Vagina (tissue), 2 donors: Measurements from ENCODE around the gene STXBP1. TPM values are rescaled to one million over a fixed set of nuclear protein-coding genes. Genes with fewer than 3 reads are reported as not detected.
"Not testable (repeated sequence)": the region's sequence is repeated elsewhere in the genome, so short reads cannot be mapped to it uniquely, and the experiment has no call there.

Experiments used
- DNase-seq, 2 donors: peaks; one replicate each; pipeline ENCODE4 v3.0.0-alpha.2; 2017; ENCODE audit errors: extremely low spot score in 2 of 2
- H3K27ac ChIP-seq: fragments of 200-600 bp; sonication (generic); one replicate; pipeline ENCODE4 v1.5.1; 2019
- H3K27me3 ChIP-seq: fragments of 200-600 bp; sonication (generic); one replicate; pipeline ENCODE4 v1.5.1; 2019
- H3K36me3 ChIP-seq, 2 donors: fragments of 200-600 bp; sonication (generic); one replicate each; pipeline ENCODE4 v1.5.1; 2017 to 2019
- H3K4me1 ChIP-seq: fragments of 200-600 bp; sonication (generic); one replicate; pipeline ENCODE4 v1.5.1; 2019
- H3K4me3 ChIP-seq, 2 donors: fragments of 200-600 bp; sonication (generic); 1 replicate in 1 of 2; 2 replicates in 1 of 2; pipeline ENCODE4 v1.5.1; 2016 to 2019
- H3K9me3 ChIP-seq: fragments of 200-600 bp; sonication (generic); one replicate; pipeline ENCODE4 v1.5.1; 2019
- POLR2A ChIP-seq, 2 donors: fragments of 450-650 bp; IDR thresholded peaks; one replicate each; pipeline ENCODE4 v1.6.1; 2017; ENCODE audit warnings: antibody characterized with exemption in 2 of 2, mild to moderate bottlenecking in 2 of 2, moderate library complexity in 2 of 2
- POLR2AphosphoS5 ChIP-seq, 2 donors: sonication (generic); formaldehyde crosslinking; IDR thresholded peaks; one replicate each; pipeline ENCODE4 v1.9.0; 2017; ENCODE audit warnings: antibody characterized with exemption in 2 of 2, mild to moderate bottlenecking in 2 of 2, low read depth in 1 of 2; ENCODE audit not compliant: insufficient read depth in 1 of 2
- intact Hi-C: fragments of 100-400 bp; cut with DNase I; formaldehyde crosslinking; loops from one replicate; pipeline ENCODE4 v1.15.1; 2023
- total RNA-seq: library from RNA; depleted of rRNA; stranded (reverse); fragments of >200 nt; gene quantifications from one replicate; pipeline ENCODE4 v1.2.3, GENCODE V29; 2016
- TF ChIP-seq, protein P1 (sequence below), 3 experiments: fragments of 450-650 bp in 2 of 3; fragments of 200-600 bp in 1 of 3; sonication (generic) in 1 of 3; IDR thresholded peaks; one replicate each; pipeline ENCODE4 v1.5.1; 2017 to 2019; ENCODE audit warnings: antibody characterized with exemption in 3 of 3, mild to moderate bottlenecking in 2 of 3, moderate library complexity in 2 of 3

STXBP1 gene
- total RNA-seq, 1 donor from 2014 or later: 56.2 TPM

GRCh38 chr9:127572961-127573721 lies 38.9 kb upstream of the STXBP1 start:
- Histone ChIP-seq H3K9me3 (no peaks in the 10 kb centered on the region), H3K4me1 (peaks cover 55% of the 10 kb centered on the region), H3K27ac (peak overlapping the region; percentile 91), H3K4me3 (no peak overlapping the region), H3K27me3 (no peaks in the 10 kb centered on the region), H3K36me3 (no peaks in the 10 kb centered on the region)
- TF ChIP-seq POLR2AphosphoS5 (IDR thresholded peaks at IDR 0.05; ENCODE audit: insufficient read depth in 1 of 2, low read depth in 1 of 2): peak in 1 of 2 donors; percentile 10
- no peak for TF ChIP-seq POLR2A (IDR thresholded peaks at IDR 0.05)
- TF ChIP-seq, protein P1, sequence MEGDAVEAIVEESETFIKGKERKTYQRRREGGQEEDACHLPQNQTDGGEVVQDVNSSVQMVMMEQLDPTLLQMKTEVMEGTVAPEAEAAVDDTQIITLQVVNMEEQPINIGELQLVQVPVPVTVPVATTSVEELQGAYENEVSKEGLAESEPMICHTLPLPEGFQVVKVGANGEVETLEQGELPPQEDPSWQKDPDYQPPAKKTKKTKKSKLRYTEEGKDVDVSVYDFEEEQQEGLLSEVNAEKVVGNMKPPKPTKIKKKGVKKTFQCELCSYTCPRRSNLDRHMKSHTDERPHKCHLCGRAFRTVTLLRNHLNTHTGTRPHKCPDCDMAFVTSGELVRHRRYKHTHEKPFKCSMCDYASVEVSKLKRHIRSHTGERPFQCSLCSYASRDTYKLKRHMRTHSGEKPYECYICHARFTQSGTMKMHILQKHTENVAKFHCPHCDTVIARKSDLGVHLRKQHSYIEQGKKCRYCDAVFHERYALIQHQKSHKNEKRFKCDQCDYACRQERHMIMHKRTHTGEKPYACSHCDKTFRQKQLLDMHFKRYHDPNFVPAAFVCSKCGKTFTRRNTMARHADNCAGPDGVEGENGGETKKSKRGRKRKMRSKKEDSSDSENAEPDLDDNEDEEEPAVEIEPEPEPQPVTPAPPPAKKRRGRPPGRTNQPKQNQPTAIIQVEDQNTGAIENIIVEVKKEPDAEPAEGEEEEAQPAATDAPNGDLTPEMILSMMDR (IDR thresholded peaks at IDR 0.05): no peak
- intact Hi-C loops: no loop called here
- DNase-seq: no peak

GRCh38 chr9:127574072-127574993 lies 37.7 kb upstream of the STXBP1 start:
- Histone ChIP-seq H3K4me1 (peaks cover 65% of the 10 kb centered on the region), H3K9me3 (no peaks in the 10 kb centered on the region), H3K4me3 (no peak overlapping the region), H3K36me3 (no peaks in the 10 kb centered on the region), H3K27ac (peak overlapping the region; percentile 91), H3K27me3 (no peaks in the 10 kb centered on the region)
- peak in 1 of 2 donors; percentile 77 for TF ChIP-seq POLR2AphosphoS5 (IDR thresholded peaks at IDR 0.05; ENCODE audit: insufficient read depth in 1 of 2, low read depth in 1 of 2)
- TF ChIP-seq, protein P1 (IDR thresholded peaks at IDR 0.05): no peak
- DNase-seq: no peak
- intact Hi-C loops: no loop called here

GRCh38 chr9:127575875-127576778 lies 36.0 kb upstream of the STXBP1 start:
- Histone ChIP-seq H3K9me3 (no peaks in the 10 kb centered on the region), H3K27me3 (no peaks in the 10 kb centered on the region), H3K4me1 (peaks cover 59% of the 10 kb centered on the region), H3K27ac (peak overlapping the region; percentile 91), H3K36me3 (no peaks in the 10 kb centered on the region), H3K4me3 (no peak overlapping the region)
- intact Hi-C loops: no loop called here
- TF ChIP-seq, protein P1 (IDR thresholded peaks at IDR 0.05): no peak
- TF ChIP-seq POLR2AphosphoS5 (IDR thresholded peaks at IDR 0.05; ENCODE audit: insufficient read depth in 1 of 2, low read depth in 1 of 2): no peak
- TF ChIP-seq POLR2A (IDR thresholded peaks at IDR 0.05): no peak
- DNase-seq: no peak

GRCh38 chr9:127577194-127577593 lies 34.9 kb upstream of the STXBP1 start:
- H3K27ac ChIP-seq, H3K9me3 ChIP-seq, intact Hi-C loops, H3K36me3 ChIP-seq, H3K4me3 ChIP-seq, DNase-seq, H3K27me3 ChIP-seq: not testable (repeated sequence)
- peaks cover 57% of the 10 kb centered on the region for H3K4me1 ChIP-seq

GRCh38 chr9:127578627-127578951 lies 33.5 kb upstream of the STXBP1 start:
- intact Hi-C loops: no loop called here
- Histone ChIP-seq H3K36me3 (no peaks in the 10 kb centered on the region), H3K27ac (peak overlapping the region; percentile 91), H3K9me3 (no peaks in the 10 kb centered on the region), H3K4me3 (peak overlapping the region; percentile 29 to 34), H3K27me3 (no peaks in the 10 kb centered on the region), H3K4me1 (peaks cover 51% of the 10 kb centered on the region)
- TF ChIP-seq POLR2A (IDR thresholded peaks at IDR 0.05): no peak
- no peak for TF ChIP-seq POLR2AphosphoS5 (IDR thresholded peaks at IDR 0.05; ENCODE audit: insufficient read depth in 1 of 2, low read depth in 1 of 2)
- TF ChIP-seq, protein P1 (IDR thresholded peaks at IDR 0.05): no peak
- no peak for DNase-seq
